ENCODE results near the gene TIMM21. TPM values are rescaled to one million over a fixed set of nuclear protein-coding genes. Genes with fewer than 3 reads are reported as not detected.

Gene TIMM21
- total RNA-seq, 4 donors from 2014 or later: 17.9 to 38.0 (median 24.1) TPM

GRCh38 chr18:74178884-74179283 lies 30.6 kb downstream of the TIMM21 start:
- no peak overlapping the region for H3K4me3 ChIP-seq
- H3K4me1 ChIP-seq: no peaks in the 10 kb centered on the region
- DNase-seq (ENCODE audit: low spot score in 2 of 2): no peak
- no peak overlapping the region for H3K27ac ChIP-seq
- H3K9me3 ChIP-seq: peaks cover 3% of the 10 kb centered on the region
- no peaks in the 10 kb centered on the region for H3K36me3 ChIP-seq
- TF ChIP-seq EP300 (IDR thresholded peaks at IDR 0.05) (no peak), POLR2AphosphoS5 (IDR thresholded peaks at IDR 0.05) (no peak), POLR2A (IDR thresholded peaks at IDR 0.05) (no peak), CTCF (IDR thresholded peaks at IDR 0.05) (no peak)
- H3K27me3 ChIP-seq: peaks cover 14% of the 10 kb centered on the region
- 96% methylated on average over 1 of the region's 1 CpG for WGBS

- Histone ChIP-seq H3K9me3 (peaks cover 3% of the 10 kb centered on the region), H3K4me3 (no peak overlapping the region), H3K27ac (no peak overlapping the region), H3K36me3 (no peaks in the 10 kb centered on the region), H3K27me3 (peaks cover 14% of the 10 kb centered on the region), H3K4me1 (no peaks in the 10 kb centered on the region)
- no peak for TF ChIP-seq EP300 (IDR thresholded peaks at IDR 0.05)
- no peak for TF ChIP-seq CTCF (IDR thresholded peaks at IDR 0.05)
- no peak for TF ChIP-seq POLR2A (IDR thresholded peaks at IDR 0.05)
- no peak for TF ChIP-seq POLR2AphosphoS5 (IDR thresholded peaks at IDR 0.05)
- 75% methylated on average over 8 of the region's 10 CpGs for WGBS
- no peak for DNase-seq (ENCODE audit: low spot score in 2 of 2)
Measured at GRCh38 chr18:74179623-74180199, 31.4 kb downstream of the TIMM21 start.

- H3K27ac ChIP-seq: no peak overlapping the region
- H3K36me3 ChIP-seq: no peaks in the 10 kb centered on the region
- peaks cover 11% of the 10 kb centered on the region for H3K27me3 ChIP-seq
- WGBS: 98% methylated on average over 15 of the region's 19 CpGs
- H3K4me3 ChIP-seq: no peak overlapping the region
- H3K4me1 ChIP-seq: no peaks in the 10 kb centered on the region
- H3K9me3 ChIP-seq: peaks cover 3% of the 10 kb centered on the region
- TF ChIP-seq CTCF (IDR thresholded peaks at IDR 0.05): no peak
- TF ChIP-seq POLR2A (IDR thresholded peaks at IDR 0.05): no peak
- no peak for TF ChIP-seq POLR2AphosphoS5 (IDR thresholded peaks at IDR 0.05)
- no peak for TF ChIP-seq EP300 (IDR thresholded peaks at IDR 0.05)
- DNase-seq (ENCODE audit: low spot score in 2 of 2): no peak
Measured at GRCh38 chr18:74182335-74182734, 34.0 kb downstream of the TIMM21 start.

GRCh38 chr18:74183130-74183529 lies 34.8 kb downstream of the TIMM21 start:
- no peaks in the 10 kb centered on the region for H3K4me1 ChIP-seq
- 34% methylated on average over 3 of the region's 3 CpGs for WGBS
- TF ChIP-seq CTCF (IDR thresholded peaks at IDR 0.05) (no peak), EP300 (IDR thresholded peaks at IDR 0.05) (no peak), POLR2AphosphoS5 (IDR thresholded peaks at IDR 0.05) (no peak), POLR2A (IDR thresholded peaks at IDR 0.05) (no peak)
- H3K27me3 ChIP-seq: peaks cover 11% of the 10 kb centered on the region
- peaks cover 3% of the 10 kb centered on the region for H3K9me3 ChIP-seq
- no peaks in the 10 kb centered on the region for H3K36me3 ChIP-seq
- no peak for DNase-seq (ENCODE audit: low spot score in 2 of 2)
- no peak overlapping the region for H3K4me3 ChIP-seq
- no peak overlapping the region for H3K27ac ChIP-seq

GRCh38 chr18:74184875-74185274 lies 36.6 kb downstream of the TIMM21 start:
- 44% methylated on average over 3 of the region's 3 CpGs for WGBS
- Histone ChIP-seq H3K4me3 (no peak overlapping the region), H3K9me3 (peaks cover 3% of the 10 kb centered on the region), H3K36me3 (no peaks in the 10 kb centered on the region), H3K27me3 (peaks cover 11% of the 10 kb centered on the region), H3K27ac (no peak overlapping the region), H3K4me1 (no peaks in the 10 kb centered on the region)
- TF ChIP-seq POLR2AphosphoS5 (IDR thresholded peaks at IDR 0.05): no peak
- no peak for TF ChIP-seq EP300 (IDR thresholded peaks at IDR 0.05)
- TF ChIP-seq CTCF (IDR thresholded peaks at IDR 0.05): no peak
- DNase-seq (ENCODE audit: low spot score in 2 of 2): no peak

Data from suprapubic skin (tissue), 4 donors.